Stimulated activated CD8-positive, alpha-beta memory T cell treated with anti-CD3 and anti-CD28 coated beads, Interleukin-7, amount 100 ng/mL, for 1 hour (primary cell): ENCODE data around the gene KL.

Experiments
- DNase-seq, 2 donors: peaks; one replicate each; pipeline ENCODE4 v3.0.0-alpha.2; 2020; ENCODE audit warnings: low read depth in 2 of 2

The KL gene

GRCh38 chr13:33016414-33017322 lies at the start of gene KL:
TSS of gene KL (plus strand) at chr13:33016423. CDS start at chr13:33016441, 18 bp downstream.
- DNase-seq = no peak

DNA sequence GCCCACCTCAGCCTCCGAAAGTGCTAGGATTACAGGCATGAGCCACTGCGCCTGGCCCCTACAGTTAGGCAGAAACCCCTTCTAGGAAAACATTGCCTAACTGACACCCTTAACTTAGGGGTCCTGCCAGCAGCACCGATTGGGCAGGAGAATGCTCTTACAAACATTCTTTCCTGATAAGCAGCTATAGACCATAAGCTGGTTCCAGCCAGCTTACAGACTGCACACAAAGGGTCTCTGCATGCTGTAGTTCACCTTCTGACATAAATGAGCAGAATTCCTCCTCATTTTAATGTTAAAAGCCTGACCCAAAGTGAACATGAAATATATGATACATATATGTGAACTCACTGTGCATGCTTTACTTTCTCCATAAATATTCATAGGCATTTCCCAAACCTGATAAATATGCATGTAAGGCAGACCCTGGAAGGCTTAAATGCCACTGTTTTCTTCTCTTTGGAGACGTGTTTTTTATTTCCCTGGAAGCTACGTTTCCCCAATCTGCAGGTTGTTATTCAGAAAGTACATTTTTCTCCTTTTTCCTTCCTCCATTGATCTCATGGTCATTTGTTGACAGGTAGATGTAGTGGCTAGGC lies 48.5 kb upstream of the KL start:
- DNase-seq = no peak

DNA sequence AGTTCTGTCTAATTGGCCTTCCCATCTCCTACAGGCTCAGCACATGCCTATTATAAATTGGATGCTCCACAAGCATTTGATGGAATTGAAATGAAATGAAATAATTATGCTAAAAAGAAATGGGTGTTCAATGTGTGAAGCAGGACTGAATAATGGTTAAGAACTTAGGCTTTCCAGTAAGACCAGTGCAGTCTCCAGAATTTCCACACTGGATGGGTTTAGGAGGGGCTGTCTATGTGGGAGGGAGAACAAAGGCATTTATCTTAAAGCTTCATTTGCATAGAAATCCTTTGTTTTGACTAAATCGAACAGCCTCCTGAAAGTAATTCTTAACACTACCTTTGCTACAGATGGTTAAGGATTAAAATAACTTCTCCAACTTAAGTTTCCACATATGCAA lies 47.9 kb upstream of the KL start:
- no peak for DNase-seq

DNA sequence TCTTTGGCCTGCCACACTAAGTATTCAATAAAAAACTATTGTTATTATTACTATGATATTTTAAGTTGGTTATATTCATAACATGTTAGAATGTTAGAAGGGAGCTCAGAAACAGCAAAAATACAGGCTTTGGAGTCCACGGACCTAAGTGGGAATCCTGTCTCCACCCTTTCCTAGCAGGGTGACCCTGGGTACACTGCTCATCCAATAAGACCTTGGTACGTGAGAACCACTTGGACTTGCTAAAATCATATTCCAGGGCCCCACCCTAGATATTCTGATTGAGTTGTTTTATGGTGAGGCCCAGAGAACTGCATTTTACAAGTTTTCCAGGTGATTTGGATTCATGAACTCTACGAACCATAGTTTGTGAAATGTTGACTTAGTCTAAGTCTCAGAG lies 47.4 kb upstream of the KL start:
- no peak for DNase-seq

GRCh38 chr13:32969516-32969941 lies 46.7 kb upstream of the KL start:
- DNase-seq = no peak

GRCh38 chr13:32976056-32976805 lies 40.0 kb upstream of the KL start:
- no peak for DNase-seq

DNA sequence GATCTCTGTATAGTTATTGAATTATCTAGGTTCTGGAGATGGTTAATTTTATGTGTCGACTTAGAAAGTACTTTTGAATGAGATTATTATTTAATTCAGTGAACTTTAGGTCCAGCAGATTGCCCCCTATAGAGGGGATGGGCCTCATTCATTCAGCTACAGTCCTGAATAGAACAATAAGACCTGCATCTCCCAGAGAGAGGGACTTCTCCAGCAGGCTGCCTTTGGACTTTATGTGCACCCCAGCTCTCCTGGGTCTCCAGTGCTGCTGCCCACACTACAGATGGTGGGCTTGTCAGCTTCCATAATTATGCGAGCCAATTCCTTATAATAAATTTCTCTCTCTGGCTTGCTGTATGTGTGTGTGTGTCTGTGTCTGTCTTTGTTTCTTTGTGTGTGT lies 39.3 kb upstream of the KL start:
- DNase-seq = no peak

GRCh38 chr13:32977321-32977720 lies 38.9 kb upstream of the KL start:
- no peak for DNase-seq

GRCh38 chr13:32978278-32978677 lies 37.9 kb upstream of the KL start:
- no peak for DNase-seq

DNA sequence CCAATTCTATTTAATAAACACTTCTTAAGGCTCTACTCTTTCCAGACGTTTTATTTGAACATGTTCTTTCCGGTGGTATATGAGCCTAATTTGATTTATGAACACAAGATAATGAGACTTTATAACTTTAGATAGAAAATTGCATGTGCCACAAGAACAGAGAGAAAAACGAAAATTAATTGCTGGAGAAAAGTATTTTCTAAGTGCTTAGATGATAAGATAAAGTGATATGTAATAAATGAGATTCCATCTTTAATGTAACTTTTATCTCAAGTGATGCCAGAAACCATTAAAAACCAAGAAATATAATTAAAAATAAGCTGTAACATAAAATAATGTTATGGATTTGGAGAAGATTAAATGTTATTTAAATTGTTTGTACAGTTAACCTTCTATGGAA lies 33.2 kb upstream of the KL start:
- no peak for DNase-seq

DNA sequence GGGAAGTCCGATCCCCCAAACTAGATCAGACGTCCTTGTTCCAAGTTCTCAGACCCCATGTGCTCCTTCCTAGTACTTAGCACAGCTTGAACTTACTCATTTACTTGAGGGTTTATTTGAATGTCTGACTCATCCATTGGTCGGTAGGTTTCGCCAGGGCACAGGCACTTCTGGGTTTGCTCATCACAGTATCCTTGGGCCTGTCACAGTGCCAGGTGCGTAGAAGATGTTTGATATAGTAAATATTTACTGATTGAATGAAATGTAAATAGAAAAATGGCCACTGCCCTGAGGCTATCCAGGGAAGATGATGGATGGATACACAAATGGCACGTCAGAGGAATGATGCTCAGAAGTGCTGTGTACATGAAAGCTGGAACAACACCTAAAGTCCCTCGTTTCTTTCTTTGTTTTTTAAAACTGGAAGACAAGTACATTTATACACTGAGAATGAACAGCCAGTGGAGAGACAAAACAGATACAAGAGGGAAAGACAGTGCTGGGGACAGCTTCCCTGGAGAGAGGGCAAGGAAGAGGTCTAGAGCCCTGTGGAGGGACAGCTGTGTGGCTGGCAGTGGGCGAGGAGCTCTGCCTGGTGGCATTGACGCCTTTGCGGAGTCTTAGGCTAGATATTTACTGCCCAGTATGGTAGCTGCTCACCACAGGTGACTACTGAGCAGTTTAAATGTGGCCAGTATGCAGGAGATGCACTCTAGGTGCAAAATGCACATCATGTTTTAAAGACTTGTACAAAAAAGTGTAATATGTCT lies 31.2 kb upstream of the KL start:
- no peak for DNase-seq

- no peak for DNase-seq
Measured at GRCh38 chr13:32986552-32986951, 29.7 kb upstream of the KL start.

- no peak for DNase-seq
Measured at GRCh38 chr13:32987462-32987861, 28.8 kb upstream of the KL start.

GRCh38 chr13:32988608-32989289 lies 27.5 kb upstream of the KL start:
- DNase-seq = no peak

DNA sequence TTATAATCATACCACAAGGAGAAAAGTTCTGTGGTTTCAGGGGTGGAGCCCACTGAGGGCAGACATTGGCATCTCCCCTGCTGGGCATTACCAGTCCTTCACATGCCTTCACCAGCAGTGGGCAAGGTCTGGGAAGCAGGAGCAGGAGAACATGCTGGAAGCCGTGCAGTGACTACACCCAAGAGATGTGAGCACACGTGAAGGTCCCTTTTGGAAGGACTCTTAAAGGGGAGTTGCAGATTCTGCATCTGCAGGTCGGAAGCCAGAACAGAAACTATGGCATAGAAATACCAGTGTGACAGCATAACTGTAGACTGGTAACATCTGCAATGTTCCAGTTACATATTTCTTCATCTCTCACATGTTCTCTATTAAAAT lies 26.9 kb upstream of the KL start:
- no peak for DNase-seq

DNA sequence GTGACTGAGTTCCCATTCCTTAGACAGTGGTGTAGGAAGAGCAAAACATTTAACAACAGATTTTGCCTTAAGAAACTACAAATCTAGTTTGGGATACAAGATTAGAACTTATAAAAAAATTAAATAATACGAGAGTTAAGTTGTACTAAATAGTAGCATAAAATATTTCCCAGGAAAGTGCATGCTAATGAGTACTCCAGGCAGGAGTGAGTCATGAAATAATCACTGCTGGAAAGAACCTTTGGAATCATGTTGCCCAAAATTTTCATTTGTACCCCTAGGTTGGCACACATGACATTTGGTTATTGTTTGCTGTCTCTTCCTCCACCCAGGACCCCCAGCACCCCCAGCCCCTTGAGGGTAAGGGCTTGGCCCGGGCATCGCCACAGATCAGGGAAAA lies 26.3 kb upstream of the KL start:
- no peak for DNase-seq

GRCh38 chr13:32993145-32993544 lies 23.1 kb upstream of the KL start:
- no peak for DNase-seq

DNA sequence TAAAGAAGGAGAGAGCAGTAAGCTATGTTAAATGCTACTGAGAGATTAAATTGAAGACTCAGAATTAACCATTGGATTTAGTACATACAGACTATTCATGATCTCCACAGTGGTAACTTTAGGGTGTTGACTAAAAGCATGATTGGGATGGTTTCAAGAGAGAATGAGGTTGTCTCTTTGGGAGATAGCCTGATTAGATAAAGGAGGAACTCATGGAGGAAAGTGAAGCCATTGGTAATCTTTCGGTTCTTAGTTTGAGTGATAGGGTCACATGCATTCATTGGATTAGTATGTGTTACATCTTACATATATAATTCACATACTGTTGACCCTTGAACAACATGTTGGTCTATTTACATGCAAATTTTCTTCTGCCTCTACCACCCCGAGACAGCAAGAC lies 18.8 kb upstream of the KL start:
- no peak for DNase-seq

- no peak for DNase-seq
Measured at GRCh38 chr13:32998966-32999365, 17.3 kb upstream of the KL start.

- DNase-seq = no peak
Measured at GRCh38 chr13:33000365-33000764, 15.9 kb upstream of the KL start.

GRCh38 chr13:33003458-33004019 lies 12.7 kb upstream of the KL start:
- no peak for DNase-seq
